Astrocyte of the spinal cord (primary cell): ENCODE results near the gene CAMK1.

Experiments
- DNase-seq: peaks from one replicate; pipeline ENCODE4 v3.0.0; 2011; ENCODE audit warnings: low read depth, low spot score
- H3K4me3 ChIP-seq: 2 replicates; pipeline ENCODE4 v1.5.1; 2011; ENCODE audit warnings: low read depth, mild to moderate bottlenecking, low read length, moderate library complexity
- in situ Hi-C: cut with HindIII; loops from 2 replicates; pipeline ENCODE4 v1.10.0; 2017; ENCODE audit warnings: low sequenced_read_pairs
- TF ChIP-seq, protein P1 (sequence below): IDR thresholded peaks from 2 replicates; pipeline ENCODE4 v1.5.1; 2012; ENCODE audit warnings: low read depth, mild to moderate bottlenecking, low read length, inconsistent platforms

The CAMK1 gene

DNA sequence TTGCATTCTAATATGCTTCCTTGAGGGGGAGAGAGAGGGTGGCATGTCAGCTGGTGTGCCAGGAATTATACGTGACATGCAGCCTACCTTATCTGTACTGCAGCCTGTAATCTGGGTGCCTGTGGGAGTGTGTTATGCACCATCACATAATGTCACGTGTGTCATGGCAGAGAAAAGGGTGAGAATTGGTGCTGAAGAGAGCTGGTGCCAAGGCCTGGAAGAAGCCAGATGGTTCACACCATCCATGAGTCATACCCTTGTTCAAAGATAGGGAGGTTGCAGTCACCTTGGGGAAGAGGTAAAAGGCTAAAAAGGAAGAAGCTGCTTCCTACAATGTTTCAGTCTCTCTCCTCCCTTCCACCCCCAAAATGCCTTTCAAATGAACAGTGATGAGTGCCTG is 32.9 kb downstream of the CAMK1 start:
- TF ChIP-seq, protein P1, sequence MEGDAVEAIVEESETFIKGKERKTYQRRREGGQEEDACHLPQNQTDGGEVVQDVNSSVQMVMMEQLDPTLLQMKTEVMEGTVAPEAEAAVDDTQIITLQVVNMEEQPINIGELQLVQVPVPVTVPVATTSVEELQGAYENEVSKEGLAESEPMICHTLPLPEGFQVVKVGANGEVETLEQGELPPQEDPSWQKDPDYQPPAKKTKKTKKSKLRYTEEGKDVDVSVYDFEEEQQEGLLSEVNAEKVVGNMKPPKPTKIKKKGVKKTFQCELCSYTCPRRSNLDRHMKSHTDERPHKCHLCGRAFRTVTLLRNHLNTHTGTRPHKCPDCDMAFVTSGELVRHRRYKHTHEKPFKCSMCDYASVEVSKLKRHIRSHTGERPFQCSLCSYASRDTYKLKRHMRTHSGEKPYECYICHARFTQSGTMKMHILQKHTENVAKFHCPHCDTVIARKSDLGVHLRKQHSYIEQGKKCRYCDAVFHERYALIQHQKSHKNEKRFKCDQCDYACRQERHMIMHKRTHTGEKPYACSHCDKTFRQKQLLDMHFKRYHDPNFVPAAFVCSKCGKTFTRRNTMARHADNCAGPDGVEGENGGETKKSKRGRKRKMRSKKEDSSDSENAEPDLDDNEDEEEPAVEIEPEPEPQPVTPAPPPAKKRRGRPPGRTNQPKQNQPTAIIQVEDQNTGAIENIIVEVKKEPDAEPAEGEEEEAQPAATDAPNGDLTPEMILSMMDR, result no peak
- no peak for DNase-seq
- in situ Hi-C loops, result no loop called here
- no peak overlapping the region for H3K4me3 ChIP-seq

DNA sequence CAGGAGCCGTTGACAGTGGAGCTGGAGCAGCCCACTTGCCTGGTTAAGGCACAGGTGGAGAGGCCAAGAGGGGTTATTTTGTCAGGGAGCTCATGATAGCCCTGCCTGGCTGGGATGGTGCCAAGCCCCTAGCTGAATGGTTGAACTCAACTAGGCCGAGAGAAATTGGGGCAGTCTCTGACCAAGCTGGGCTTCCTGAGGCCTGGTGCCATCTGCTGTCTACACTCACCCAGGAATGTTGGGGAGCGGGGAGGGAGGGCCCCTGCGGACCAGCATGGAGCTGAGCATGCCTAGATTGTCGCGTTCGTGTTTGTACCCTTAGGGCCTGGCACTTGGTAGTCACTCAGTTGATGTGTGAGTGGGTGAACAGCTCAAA is 37.0 kb downstream of the CAMK1 start:
- TF ChIP-seq, protein P1, result no peak
- peak overlapping the region; percentile 84 for H3K4me3 ChIP-seq
- DNase-seq, result no peak
- in situ Hi-C loops, result no loop called here

DNA sequence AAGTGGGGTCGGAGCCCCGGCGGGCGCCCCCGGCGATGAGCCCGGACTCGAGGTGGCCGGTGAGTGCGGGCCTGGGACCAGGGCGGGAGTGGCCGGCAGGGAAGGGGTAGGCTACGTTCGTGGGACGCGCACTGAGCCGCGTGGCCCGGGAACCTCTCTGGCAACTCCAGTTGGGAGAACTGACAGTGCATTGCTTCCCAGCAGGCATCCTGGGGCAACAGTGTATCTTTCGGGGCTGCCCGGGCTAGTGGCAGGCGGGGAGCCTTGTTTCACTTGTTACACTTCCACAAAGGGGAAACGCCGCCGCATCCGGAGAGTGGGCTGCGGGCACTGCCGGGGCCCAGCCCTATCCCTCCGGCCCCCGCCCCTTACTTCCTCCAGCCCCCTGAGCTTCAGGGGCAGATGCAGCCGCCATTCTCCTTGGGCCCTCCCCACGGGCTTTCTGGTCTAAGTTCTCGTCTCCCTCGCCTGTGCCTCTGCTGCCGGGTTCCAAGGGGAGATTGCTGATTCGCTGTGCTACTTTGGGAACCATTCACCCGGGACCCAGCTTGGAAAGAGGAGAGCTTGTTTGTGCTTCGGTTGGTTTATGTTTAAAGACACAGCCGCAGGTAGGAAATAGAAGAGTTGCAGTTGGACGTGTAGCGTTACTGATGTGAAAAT is 37.5 kb downstream of the CAMK1 start:
- in situ Hi-C loops, result no loop called here
- peak overlapping the region; percentile 84 for H3K4me3 ChIP-seq
- TF ChIP-seq, protein P1, result no peak
- DNase-seq, result no peak

DNA sequence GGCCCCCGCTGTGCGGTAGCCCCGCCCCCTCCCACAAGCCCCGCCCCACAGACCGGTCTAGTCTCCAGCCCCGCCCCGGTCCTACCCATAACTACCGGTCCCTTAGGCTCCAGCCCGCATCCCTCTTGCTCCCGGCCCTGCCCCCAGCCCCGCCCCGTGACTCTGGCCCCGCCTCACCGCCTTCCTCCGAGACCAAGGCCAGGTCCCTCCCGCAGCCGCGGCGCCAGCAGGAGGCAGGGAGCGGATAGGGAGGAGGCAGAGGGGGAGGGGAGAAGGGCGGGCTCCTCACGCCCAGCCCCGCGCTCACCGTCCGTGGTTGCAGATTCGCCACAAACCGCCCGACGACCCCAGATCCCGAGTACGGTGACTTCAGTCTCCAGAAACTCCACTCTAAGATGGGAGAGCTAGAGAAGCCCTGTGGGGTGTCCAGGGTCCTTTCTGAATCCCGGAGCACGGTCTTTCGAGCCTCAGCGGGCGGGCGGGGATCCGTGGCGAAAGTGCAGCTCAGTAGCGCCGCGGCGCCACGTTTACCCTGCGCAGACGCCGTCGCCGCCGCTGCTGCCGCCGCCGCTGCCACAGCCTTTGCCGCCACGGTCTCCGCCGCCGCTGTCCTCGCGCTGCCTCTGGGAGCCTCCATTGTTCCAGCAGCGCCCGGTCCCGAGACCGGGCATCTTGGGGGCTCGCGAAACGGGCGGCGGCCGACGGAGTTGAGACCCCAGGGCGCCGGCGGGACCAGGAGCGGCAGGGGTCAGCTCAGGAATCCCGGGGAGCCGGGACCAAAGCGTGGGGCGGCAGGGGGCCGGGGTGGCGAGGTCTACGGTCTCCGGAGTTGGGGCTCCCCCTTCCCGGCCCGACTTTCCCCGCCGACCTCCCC is 38.3 kb downstream of the CAMK1 start, which contains the start of gene BRPF1:
BRPF1 (plus strand) TSS at position 530 of the 874 bp plus-strand sequence. CDS start 2,406 bp downstream, outside the sequence.
- DNase-seq, result peak; percentile 100
- H3K4me3 ChIP-seq, result peak within 1 kb of the TSS; percentile 84
- TF ChIP-seq, protein P1, result peak; percentile 12
- in situ Hi-C loops, result no loop called here

DNA sequence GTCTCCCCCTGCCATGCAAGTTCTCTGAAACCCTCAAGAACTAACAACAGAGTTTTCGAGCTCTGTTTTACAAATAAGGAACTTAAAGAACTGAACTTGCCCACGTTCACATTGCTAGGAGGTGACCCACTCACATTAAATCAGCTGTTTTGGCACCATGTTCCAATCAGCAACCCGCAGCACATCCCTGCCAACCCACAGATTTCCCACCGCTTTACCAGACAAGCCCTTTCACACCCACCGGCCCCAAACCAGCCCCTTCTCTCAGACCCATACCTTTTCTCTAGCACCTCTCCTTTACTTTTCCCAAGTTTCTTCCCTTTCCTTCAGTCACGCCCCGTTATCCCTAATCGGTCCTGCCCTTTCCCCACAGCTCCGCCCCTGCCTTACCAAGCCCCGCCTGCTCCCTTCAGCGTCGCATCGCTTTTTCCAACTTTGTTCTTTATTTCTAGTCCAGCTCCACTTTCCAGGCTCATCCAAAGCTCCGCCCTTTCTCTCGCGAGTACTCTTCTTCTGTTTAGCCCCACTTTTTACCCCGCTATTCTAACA is 39.0 kb downstream of the CAMK1 start:
- H3K4me3 ChIP-seq, result peak overlapping the region; percentile 43
- no peak for DNase-seq
- TF ChIP-seq, protein P1, result no peak
- in situ Hi-C loops, result no loop called here

DNA sequence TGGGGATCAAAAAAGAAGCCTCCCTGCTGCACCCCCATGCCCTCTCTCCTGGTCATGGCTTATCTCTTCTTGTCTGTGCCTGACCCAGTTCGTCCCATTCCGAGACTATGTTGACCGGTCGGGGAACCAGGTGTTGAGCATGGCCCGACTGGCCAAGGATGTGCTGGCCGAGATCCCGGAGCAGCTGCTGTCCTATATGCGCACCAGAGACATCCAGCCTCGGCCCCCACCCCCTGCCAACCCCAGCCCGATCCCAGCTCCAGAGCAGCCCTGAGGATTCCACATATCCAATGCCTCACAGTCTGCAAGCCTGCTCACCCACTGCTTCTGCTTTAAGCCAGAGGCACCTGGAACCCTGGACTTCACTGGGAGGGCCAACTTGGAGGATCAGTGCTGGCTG is 40.3 kb downstream of the CAMK1 start:
- in situ Hi-C loops, result no loop called here
- no peak overlapping the region for H3K4me3 ChIP-seq
- TF ChIP-seq, protein P1, result no peak
- DNase-seq, result no peak
